ENCODE measurements around the gene HOXA10.

The HOXA10 gene

GRCh38 chr7:27172823-27173510 lies 1.2 kb downstream of the HOXA10 start:
- DNase-seq (ENCODE audit: low read depth): peak; percentile 88
- TF ChIP-seq, protein P1, sequence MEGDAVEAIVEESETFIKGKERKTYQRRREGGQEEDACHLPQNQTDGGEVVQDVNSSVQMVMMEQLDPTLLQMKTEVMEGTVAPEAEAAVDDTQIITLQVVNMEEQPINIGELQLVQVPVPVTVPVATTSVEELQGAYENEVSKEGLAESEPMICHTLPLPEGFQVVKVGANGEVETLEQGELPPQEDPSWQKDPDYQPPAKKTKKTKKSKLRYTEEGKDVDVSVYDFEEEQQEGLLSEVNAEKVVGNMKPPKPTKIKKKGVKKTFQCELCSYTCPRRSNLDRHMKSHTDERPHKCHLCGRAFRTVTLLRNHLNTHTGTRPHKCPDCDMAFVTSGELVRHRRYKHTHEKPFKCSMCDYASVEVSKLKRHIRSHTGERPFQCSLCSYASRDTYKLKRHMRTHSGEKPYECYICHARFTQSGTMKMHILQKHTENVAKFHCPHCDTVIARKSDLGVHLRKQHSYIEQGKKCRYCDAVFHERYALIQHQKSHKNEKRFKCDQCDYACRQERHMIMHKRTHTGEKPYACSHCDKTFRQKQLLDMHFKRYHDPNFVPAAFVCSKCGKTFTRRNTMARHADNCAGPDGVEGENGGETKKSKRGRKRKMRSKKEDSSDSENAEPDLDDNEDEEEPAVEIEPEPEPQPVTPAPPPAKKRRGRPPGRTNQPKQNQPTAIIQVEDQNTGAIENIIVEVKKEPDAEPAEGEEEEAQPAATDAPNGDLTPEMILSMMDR (IDR thresholded peaks at IDR 0.05; ENCODE audit: control insufficient read depth, insufficient read depth, low read depth, low read length, missing control alignments): no peak
- peak overlapping the region; percentile 87 for H3K4me3 ChIP-seq (ENCODE audit: control insufficient read depth, low read depth, low read length)

DNA sequence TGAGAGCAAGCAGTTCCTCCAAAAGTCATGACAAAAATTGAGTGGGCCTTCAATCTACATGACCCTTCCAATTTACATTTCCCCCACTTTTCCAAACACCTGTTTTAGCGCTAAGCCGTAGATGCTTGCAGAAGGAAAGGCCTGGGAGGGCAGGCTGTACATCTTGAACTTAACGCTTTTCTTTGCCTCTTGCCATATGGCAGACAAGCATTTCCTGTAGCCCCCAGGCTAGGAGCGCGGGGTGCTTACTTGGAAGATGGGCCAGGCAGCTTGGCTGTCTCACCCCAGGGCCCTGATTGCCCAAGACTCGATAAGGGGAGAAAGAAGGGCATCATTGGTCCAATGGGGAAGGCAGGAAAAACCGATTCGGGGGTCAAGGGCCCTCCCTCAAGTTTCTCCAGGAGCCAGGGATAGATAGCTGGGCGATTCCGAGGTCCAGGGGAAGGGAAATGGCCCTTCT lies 1.8 kb downstream of the HOXA10 start:
- no peak for DNase-seq (ENCODE audit: low read depth)
- TF ChIP-seq, protein P1 (IDR thresholded peaks at IDR 0.05; ENCODE audit: control insufficient read depth, insufficient read depth, low read depth, low read length, missing control alignments): no peak
- H3K4me3 ChIP-seq (ENCODE audit: control insufficient read depth, low read depth, low read length): peak overlapping the region; percentile 87

- DNase-seq (ENCODE audit: low read depth): no peak
- peak overlapping the region; percentile 87 for H3K4me3 ChIP-seq (ENCODE audit: control insufficient read depth, low read depth, low read length)
- TF ChIP-seq, protein P1 (IDR thresholded peaks at IDR 0.05; ENCODE audit: control insufficient read depth, insufficient read depth, low read depth, low read length, missing control alignments): no peak
Measured at GRCh38 chr7:27171637-27172314, 2.3 kb downstream of the HOXA10 start.

- TF ChIP-seq, protein P1 (IDR thresholded peaks at IDR 0.05; ENCODE audit: control insufficient read depth, insufficient read depth, low read depth, low read length, missing control alignments): no peak
- DNase-seq (ENCODE audit: low read depth): no peak
Measured at GRCh38 chr7:27171325-27171636, 2.8 kb downstream of the HOXA10 start.

GRCh38 chr7:27170426-27171324 lies 3.4 kb downstream of the HOXA10 start:
- H3K4me3 ChIP-seq (ENCODE audit: control insufficient read depth, low read depth, low read length): peak overlapping the region; percentile 87
- TF ChIP-seq, protein P1 (IDR thresholded peaks at IDR 0.05; ENCODE audit: control insufficient read depth, insufficient read depth, low read depth, low read length, missing control alignments): no peak
- no peak for DNase-seq (ENCODE audit: low read depth)

More at GRCh38 chr7:27171325-27171636, 2.8 kb downstream of the HOXA10 start:
- H3K4me3 ChIP-seq (ENCODE audit: control insufficient read depth, low read depth, low read length): peak overlapping the region; percentile 87

DNA sequence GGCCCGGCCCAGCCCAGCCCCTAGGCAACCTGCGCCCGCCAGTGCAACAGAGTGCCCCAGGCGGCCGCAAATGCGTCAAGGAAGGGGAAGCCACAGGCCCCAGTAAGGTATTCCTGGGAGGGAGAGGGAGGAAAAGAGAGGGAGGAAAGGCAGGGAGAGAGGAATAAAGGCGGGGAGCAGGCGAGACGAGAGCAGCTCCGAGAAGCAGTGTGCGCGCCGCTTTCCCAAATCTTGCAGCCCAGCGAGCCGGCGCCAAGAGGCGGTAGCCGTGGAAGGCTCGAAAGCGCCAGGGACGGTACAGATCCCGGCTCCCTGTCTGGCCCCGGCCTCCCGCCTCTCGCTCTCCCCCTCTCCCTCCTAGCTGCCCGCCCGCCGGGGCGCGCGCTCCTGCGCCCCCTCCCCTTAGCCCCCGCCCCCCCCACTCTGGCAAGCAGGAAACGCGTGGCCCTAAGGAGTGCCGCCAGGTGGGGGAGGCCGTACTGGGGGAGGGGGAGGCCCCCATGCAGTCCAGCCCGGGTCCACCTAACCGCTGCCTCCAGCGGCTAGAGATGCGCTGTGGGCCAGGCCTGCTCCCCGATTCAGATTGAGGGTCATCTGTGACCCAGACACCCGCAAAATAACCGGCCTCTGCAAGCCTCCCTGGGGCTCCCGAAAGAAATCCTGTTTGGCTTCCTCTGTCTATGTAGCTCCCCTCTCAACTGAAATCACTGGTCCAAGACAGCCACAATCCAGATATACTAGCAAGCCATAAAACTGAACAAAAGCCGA lies 4.3 kb downstream of the HOXA10 start:
- TF ChIP-seq, protein P1 (IDR thresholded peaks at IDR 0.05; ENCODE audit: control insufficient read depth, insufficient read depth, low read depth, low read length, missing control alignments): no peak
- DNase-seq (ENCODE audit: low read depth): no peak
- H3K4me3 ChIP-seq (ENCODE audit: control insufficient read depth, low read depth, low read length): peak overlapping the region; percentile 87

Measured in AG09309 (cell line).